HEK293T (cell line): ENCODE data around the gene SLC27A3.

Experiments
- CTCF ChIA-PET: fragments of 350-600 bp; formaldehyde crosslinking; extraction: SDS; loops from one replicate; lab custom pipeline; 2021; ENCODE audit warnings: antibody characterized with exemption, inconsistent platforms; lab: Yijun Ruan, JAX
- POLR2A ChIA-PET: fragments of 350-600 bp; formaldehyde crosslinking; extraction: SDS; loops from one replicate; lab custom pipeline; 2020; ENCODE audit warnings: antibody characterized with exemption, inconsistent platforms; lab: Yijun Ruan, JAX
- DNase-seq: peaks from one replicate; pipeline ENCODE4 v3.0.0; 2012; ENCODE audit warnings: mixed read lengths; ENCODE audit errors: extremely low spot score
- ARNT ChIP-seq: fragments of 450-650 bp; IDR thresholded peaks from 2 replicates; pipeline ENCODE4 v1.6.1; 2017; ENCODE audit warnings: mild to moderate bottlenecking
- BHLHE40 ChIP-seq: fragments of 450-650 bp; IDR thresholded peaks from 2 replicates; pipeline ENCODE4 v1.6.1; 2016; ENCODE audit warnings: mild to moderate bottlenecking, moderate library complexity, borderline replicate concordance
- CTBP1 ChIP-seq: fragments of 450-650 bp; IDR thresholded peaks from 2 replicates; pipeline ENCODE4 v1.6.1; 2016; ENCODE audit warnings: borderline replicate concordance
- ELF4 ChIP-seq: fragments of 450-650 bp; IDR thresholded peaks from 2 replicates; pipeline ENCODE4 v1.6.1; 2017; ENCODE audit warnings: antibody characterized with exemption
- FOXA1 ChIP-seq: fragments of 450-650 bp; IDR thresholded peaks from 2 replicates; pipeline ENCODE4 v1.6.1; 2016; ENCODE audit warnings: mild to moderate bottlenecking
- FOXK2 ChIP-seq: fragments of 450-650 bp; IDR thresholded peaks from 2 replicates; pipeline ENCODE4 v1.6.1; 2016; ENCODE audit warnings: mild to moderate bottlenecking
- FOXM1 ChIP-seq: fragments of 450-650 bp; IDR thresholded peaks from 2 replicates; pipeline ENCODE4 v1.6.1; 2017; ENCODE audit warnings: mild to moderate bottlenecking, borderline replicate concordance
- HDGF ChIP-seq: fragments of 450-650 bp; IDR thresholded peaks from 2 replicates; pipeline ENCODE4 v1.6.1; 2017; ENCODE audit warnings: antibody characterized with exemption, borderline replicate concordance
- L3MBTL2 ChIP-seq: fragments of 450-650 bp; conservative IDR thresholded peaks from 2 replicates; pipeline ENCODE4 v1.6.1; 2016; ENCODE audit warnings: mild to moderate bottlenecking
- LEF1 ChIP-seq: fragments of 450-650 bp; IDR thresholded peaks from 2 replicates; pipeline ENCODE4 v1.6.1; 2017; ENCODE audit warnings: mild to moderate bottlenecking, borderline replicate concordance
- NFRKB ChIP-seq: fragments of 450-650 bp; IDR thresholded peaks from 2 replicates; pipeline ENCODE4 v1.6.1; 2016; ENCODE audit warnings: mild to moderate bottlenecking, moderate library complexity
- SP1 ChIP-seq: fragments of 450-650 bp; IDR thresholded peaks from 2 replicates; pipeline ENCODE4 v1.6.1; 2017
- SUZ12 ChIP-seq: fragments of 450-650 bp; IDR thresholded peaks from 2 replicates; pipeline ENCODE4 v1.6.1; 2016; ENCODE audit warnings: mild to moderate bottlenecking
- TARDBP ChIP-seq: fragments of 450-650 bp; IDR thresholded peaks from 2 replicates; pipeline ENCODE4 v1.6.1; 2016
- ZNF384 ChIP-seq: fragments of 450-650 bp; IDR thresholded peaks from 2 replicates; pipeline ENCODE4 v1.6.1; 2016
- TF ChIP-seq, protein P1 (sequence below): fragments of 450-650 bp; IDR thresholded peaks from 2 replicates; pipeline ENCODE4 v1.6.1; 2016

The SLC27A3 gene

GRCh38 chr1:153749408-153750005, 25.7 kb upstream of the SLC27A3 start:
- ChIA-PET CTCF (interaction anchor here (0.7 kb wide), 1 partner anchor 168 kb away, joined by 3 read pairs; no protein-coding TSS in a partner anchor), POLR2A (interaction anchor here (1.3 kb wide), 1 partner anchor 22 kb away, joined by 4 read pairs; no protein-coding TSS in a partner anchor)
- DNase-seq, result peak; percentile 94
- 0 out of 2 replicates have a peak, but pooled peaks have one; percentile 85 for TF ChIP-seq HDGF
- TF ChIP-seq FOXM1, result no peak

DNA sequence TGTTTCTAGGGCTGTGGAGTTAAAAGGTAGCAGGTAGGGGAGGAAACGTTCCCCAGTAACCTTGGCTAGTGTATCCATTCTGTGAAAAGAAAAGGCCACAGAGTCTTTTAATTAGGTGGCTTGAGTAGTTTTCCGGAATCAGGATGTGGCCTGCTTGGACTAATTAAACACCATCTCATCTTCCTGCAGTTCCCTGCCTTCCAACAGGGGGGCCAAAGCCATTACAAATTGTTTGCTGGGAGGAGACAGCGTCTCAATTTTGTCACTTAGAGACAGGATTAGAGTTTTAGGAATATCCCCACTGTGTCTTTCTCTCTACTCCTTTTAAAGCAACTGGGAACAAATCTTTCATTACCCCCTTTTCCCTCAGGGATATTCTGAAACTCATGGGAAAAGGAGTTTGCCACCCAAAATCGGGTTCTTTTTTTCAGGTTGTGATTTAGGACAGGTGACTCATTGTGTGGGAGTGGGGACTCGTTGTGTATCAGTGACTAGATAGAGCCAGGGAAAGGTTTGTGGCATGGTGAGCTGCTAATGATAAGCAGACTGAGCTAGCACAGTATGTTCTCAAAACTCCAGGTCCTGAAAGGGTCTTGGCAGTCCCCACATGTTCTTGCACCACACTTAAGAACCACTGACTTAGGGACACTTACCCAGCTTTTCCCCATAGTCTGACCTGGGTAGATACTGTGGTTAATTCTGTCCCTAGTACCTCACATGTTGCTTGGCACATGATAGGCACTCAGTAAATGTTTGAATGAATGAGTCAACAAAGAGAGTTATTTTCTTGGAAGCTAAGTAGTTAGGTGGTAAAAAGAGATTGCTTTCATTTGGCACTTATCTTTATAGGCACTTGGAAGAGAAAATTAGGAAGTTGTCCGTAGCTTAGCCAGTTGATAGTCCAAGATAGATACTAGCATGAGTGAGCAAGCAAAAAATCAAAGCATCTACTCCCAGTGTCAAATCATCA, 24.9 kb upstream of the SLC27A3 start:
- no peak for TF ChIP-seq CTBP1
- TF ChIP-seq ARNT, result no peak
- no peak for TF ChIP-seq BHLHE40
- no peak for TF ChIP-seq NFRKB
- TF ChIP-seq LEF1, result no peak
- TF ChIP-seq SP1, result no peak
- no peak for TF ChIP-seq ZNF384
- no peak for TF ChIP-seq FOXM1
- TF ChIP-seq L3MBTL2, result no peak
- TF ChIP-seq FOXK2, result no peak
- TF ChIP-seq, protein P1, sequence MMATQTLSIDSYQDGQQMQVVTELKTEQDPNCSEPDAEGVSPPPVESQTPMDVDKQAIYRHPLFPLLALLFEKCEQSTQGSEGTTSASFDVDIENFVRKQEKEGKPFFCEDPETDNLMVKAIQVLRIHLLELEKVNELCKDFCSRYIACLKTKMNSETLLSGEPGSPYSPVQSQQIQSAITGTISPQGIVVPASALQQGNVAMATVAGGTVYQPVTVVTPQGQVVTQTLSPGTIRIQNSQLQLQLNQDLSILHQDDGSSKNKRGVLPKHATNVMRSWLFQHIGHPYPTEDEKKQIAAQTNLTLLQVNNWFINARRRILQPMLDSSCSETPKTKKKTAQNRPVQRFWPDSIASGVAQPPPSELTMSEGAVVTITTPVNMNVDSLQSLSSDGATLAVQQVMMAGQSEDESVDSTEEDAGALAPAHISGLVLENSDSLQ, result no peak
- no peak for TF ChIP-seq FOXA1
- no peak for TF ChIP-seq SUZ12
- TF ChIP-seq ELF4, result no peak
- no peak for TF ChIP-seq TARDBP
- no peak for TF ChIP-seq HDGF
- DNase-seq, result no peak
- CTCF ChIA-PET, result interaction anchor here (0.7 to 1.6 kb wide), 3 partner anchors 73 to 169 kb away, joined by 3 to 8 read pairs (median 3); no protein-coding TSS in a partner anchor
- POLR2A ChIA-PET, result interaction anchor here (1.3 kb wide), 1 partner anchor 23 kb away, joined by 4 read pairs; no protein-coding TSS in a partner anchor

DNA sequence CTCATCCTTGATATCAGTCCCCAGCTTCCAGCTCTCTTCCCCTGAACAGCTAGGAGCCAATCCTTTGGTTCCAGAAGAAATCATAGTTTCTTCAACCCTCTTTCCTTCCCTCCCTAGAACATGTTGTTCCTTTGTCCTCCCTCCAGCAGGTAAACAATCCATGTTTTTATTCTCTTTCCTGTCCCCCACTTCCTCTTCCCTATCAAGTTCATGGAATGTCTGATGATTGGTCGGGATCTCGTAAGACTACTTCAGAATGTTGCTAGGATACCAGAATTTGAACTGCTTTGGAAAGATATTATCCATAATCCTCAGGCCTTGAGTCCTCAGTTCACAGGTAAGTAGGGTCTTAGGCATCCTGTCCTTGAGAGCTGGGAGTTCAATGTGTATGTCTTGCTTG, 23.1 kb upstream of the SLC27A3 start:
- TF ChIP-seq FOXM1 (no peak), ELF4 (no peak), FOXA1 (no peak), TARDBP (no peak)
- TF ChIP-seq, protein P1, result no peak
- CTCF ChIA-PET, result interaction anchor here (0.5 to 1.4 kb wide), 3 partner anchors 20 to 573 kb away, joined by 3 to 4 read pairs (median 4); partner anchors contain the start of gene ATP8B2
- POLR2A ChIA-PET, result interaction anchor here (0.5 kb wide), 1 partner anchor 98 kb away, joined by 3 read pairs; no protein-coding TSS in a partner anchor
- no peak for DNase-seq

GRCh38 chr1:153752571-153753195, 22.5 kb upstream of the SLC27A3 start:
- DNase-seq, result no peak
- ChIA-PET POLR2A (interaction anchor here (0.5 to 1.2 kb wide), 2 partner anchors 97 to 238 kb away, joined by 3 read pairs; partner anchors contain the start of gene RPS27), CTCF (interaction anchor here (0.8 to 1.4 kb wide), 2 partner anchors 20 to 572 kb away, joined by 3 to 4 read pairs; partner anchors contain the start of gene ATP8B2)
- TF ChIP-seq, protein P1, result no peak
- TF ChIP-seq TARDBP, result no peak
- no peak for TF ChIP-seq ARNT
- TF ChIP-seq FOXK2, result no peak
- no peak for TF ChIP-seq SP1
- TF ChIP-seq HDGF, result no peak
- no peak for TF ChIP-seq LEF1
- no peak for TF ChIP-seq BHLHE40
- no peak for TF ChIP-seq CTBP1
- TF ChIP-seq SUZ12, result no peak
- TF ChIP-seq ELF4, result no peak
- TF ChIP-seq FOXA1, result no peak
- TF ChIP-seq L3MBTL2, result no peak

DNA sequence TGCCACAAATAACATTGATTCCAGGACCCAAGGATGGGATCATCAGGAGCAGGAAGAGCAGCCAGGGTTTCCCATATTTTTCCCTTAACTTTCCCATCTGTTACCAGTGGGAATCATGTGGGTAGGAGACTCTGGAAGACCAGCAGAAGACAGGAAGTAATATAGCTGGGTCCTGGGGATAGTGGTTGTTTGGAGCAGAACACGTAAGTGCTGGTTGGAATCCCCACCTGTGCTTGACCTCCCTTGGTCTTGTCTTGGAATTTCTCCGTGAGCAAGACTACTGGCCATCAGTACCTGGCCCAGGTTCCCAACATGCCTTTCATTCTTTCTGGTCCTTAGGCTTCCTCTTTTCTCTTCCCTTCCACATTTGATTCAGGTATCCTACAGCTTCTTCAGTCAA, 20.9 kb upstream of the SLC27A3 start:
- TF ChIP-seq SP1, result no peak
- no peak for TF ChIP-seq L3MBTL2
- no peak for TF ChIP-seq ARNT
- TF ChIP-seq FOXA1, result no peak
- no peak for TF ChIP-seq ZNF384
- no peak for TF ChIP-seq SUZ12
- TF ChIP-seq ELF4, result no peak
- TF ChIP-seq NFRKB, result no peak
- no peak for TF ChIP-seq HDGF
- no peak for TF ChIP-seq BHLHE40
- TF ChIP-seq, protein P1, result no peak
- no peak for DNase-seq
- CTCF ChIA-PET, result interaction anchor here (1.2 kb wide), 1 partner anchor 127 kb away, joined by 4 read pairs; the partner anchor contains the start of gene S100A13
- POLR2A ChIA-PET, result interaction anchor here (0.9 to 1.2 kb wide), 2 partner anchors 27 to 82 kb away, joined by 3 read pairs; partner anchors contain the start of gene INTS3
